GM19452 (cell line): ENCODE results near the gene LYZL4.

Source experiments
- ATAC-seq: cut with Tn5 transposase; IDR thresholded peaks from one replicate; pipeline ENCODE4 v1.9.1; 2021; ENCODE audit not compliant: unreplicated experiment

LYZL4 gene

DNA sequence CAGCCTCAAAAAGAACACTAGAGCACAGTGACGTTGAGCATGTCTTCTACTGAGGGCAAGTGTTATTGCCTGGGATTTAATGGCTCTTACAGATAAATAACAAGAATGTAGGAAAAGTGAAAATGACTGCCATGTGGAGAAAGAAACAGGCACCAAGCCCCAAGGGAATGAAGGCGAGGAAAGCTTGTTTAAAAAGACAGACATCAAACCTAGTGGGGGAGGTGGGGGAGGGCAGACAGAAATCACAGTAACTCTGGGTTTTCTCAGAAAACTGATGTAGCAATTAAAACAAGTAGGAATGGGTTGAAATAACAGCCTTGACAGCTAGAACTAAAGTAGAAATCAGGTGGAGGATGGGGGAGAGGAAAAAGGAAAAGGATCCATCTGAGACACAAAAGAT lies 18.4 kb upstream of the LYZL4 start:
- ATAC-seq = no peak

DNA sequence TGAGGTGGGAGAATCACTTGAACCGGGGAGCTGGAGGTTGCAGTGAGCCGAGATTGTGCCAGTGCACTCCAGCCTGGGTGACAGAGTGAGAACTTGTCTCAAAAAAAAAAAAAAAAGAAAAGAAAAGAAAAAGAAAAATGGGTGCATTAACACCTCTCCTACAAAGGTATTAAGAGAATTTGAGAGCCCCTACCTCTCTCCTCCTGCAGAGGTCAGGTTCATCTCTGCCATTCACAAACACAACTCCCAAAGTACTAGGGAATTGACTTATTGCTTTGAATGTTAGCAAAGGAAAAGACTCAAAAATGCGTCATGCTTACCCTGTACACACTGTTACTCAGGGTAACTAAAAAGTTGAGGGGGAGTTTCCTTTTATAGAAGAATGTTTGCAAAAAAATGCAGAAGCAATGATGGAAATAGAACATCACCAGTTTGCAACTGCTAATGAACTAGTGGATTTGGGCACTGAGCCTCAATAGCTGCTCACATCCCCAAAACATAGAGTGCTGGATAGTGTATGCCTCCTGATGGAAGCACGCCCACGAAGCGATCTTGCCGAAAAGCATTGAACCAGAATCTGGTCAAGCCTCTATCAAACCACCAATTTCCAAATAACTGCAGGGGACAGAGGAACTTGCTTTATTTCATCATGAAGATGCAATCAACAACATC lies 15.5 kb upstream of the LYZL4 start:
- no peak for ATAC-seq

DNA sequence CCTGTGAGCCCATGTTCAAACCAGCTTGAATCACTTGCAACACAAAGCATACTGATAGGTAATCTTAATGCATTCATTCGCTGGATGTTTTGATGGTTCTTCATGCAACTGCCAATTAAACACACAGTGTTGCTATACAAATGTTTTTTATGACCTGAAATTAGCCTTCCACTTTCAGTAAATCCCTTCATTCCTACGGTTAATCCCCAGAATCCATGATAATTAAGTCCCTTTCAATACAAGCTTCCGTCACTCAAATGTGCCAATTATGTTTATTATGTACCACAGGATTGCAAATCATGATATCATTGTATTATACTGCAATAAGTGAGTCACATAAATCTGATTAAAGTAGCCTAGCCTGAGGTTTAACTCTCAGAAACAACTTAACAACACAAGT lies 14.5 kb upstream of the LYZL4 start:
- no peak for ATAC-seq

DNA sequence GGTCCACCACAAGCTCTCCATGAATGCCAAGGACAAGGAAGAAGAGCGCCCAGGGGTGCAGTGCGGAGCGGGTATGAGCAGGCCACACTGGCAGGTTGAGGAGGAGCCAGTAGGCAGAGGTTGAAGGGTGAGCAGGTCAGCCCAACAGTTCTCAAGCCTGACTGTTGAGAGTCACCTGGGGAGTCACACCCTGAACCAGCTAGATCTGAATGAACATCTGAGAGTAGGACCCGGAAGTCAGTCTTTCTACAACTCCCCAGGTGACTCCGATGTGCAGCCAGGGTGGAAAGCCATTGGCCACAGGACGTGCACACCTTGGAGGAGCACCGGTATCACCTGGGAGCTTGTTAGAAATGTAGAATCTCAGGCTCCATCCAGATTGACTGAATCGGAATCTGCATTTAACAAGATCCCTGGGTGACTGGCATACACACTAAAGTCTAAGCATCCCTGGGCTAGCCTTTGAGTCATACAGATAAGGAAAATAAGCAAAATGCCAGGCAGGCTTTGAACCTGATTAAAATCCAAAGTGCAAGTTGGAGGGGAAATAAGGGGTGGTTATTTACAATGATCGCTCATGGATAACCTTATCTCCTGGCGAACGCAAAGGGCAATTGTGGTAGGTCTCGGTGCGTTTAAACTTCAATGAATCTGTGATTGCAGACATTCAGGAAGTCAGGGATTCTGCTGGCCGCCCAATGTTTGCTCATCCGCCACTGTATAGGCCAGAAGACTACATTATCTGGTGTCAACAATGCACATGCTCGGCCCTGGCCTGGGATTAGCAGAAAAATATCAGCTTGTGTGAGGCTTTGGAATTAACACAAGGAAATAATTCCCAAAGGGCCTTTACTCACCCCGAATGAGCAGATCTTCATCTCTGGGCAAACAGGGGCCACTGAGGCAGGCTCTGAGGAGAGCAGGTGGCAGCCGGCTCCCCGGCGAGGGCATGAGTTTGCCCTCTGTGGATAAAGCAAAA lies 11.7 kb upstream of the LYZL4 start:
- no peak for ATAC-seq

DNA sequence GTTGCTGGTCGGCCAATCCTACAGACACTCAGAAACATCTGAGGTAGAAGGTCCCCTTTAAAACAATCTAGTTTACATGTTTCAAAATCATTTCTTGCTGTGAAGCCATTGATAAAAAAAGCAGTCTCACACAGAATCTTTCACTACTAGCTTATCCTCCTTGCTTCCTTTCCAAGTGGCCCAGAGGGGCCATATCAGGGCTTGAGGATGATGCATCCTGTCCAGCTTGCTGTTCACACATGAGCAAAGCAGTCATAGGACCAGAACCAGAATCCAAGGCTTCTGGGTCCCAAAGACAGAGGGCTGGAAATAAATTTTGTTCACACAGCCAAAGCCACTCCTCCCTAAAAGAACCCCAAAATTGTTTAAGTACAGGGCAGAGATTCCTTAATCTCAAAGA lies 9.2 kb upstream of the LYZL4 start:
- no peak for ATAC-seq

DNA sequence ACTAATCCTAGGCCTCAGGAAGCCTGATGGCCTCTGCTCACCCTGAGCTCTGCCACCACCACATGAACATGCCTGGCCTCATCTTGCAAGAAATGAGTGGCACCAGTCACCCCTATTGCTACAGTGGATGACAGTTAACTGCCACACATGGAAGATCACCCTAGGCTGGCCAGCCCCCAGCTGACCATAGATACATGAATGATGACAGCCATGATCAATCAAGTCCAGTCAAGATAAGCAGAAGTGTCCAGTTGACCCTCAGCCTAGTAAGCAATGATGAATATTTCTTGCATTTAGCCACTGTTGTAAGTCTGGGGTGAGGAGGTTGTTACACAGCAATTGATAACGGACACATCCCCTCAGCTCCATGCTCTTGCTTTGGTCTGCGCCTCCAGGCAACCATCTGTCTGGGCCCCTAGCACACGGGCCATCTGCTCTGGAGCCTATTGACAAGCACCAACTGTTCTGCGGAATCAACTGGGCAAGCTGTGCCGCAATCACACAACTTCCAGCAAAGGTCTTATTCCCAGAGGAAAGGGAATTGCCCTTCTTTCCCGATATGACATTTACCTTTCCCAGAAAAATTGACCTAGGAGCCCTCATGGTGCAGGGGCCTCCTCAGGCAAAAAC lies 2.2 kb upstream of the LYZL4 start:
- no peak for ATAC-seq

DNA sequence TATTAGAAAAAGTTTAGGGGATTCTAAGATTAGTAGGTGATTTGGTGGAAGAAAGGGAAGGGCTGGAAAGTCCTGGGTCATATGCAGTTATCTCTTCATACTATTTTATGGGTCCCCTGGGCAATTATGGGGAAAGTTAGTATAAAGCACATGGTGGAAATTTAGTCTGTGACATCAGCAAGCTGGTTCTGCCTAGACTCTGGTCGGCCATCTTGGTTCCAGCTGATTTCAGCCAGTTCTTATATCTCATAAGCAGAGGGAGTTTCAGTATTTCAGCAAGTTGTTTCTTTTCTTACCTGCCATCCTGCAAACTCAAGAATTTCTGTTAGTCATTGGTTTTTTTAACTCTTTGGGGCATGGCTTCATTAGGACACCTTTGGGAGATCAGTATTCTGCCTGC lies 1.0 kb upstream of the LYZL4 start:
- no peak for ATAC-seq

DNA sequence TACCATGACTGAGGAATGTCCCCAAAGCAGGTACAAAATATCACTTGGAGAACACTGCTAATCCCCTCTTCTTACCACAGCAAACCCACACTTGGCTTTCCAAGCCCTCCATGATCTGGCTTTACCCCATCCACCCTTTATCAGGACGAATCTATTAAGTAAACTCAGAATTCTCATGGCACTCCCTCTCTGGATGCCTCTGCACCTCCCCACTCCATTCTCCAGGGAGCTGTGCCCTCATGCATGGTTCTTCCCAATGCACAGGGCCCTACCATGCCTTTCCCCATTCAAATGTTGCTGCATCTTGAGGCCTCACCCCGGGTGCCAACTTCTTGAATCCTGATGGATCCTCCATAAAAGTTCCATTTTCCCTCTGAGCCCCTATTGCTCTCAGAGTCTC lies 2.3 kb downstream of the LYZL4 start:
- ATAC-seq = no peak

DNA sequence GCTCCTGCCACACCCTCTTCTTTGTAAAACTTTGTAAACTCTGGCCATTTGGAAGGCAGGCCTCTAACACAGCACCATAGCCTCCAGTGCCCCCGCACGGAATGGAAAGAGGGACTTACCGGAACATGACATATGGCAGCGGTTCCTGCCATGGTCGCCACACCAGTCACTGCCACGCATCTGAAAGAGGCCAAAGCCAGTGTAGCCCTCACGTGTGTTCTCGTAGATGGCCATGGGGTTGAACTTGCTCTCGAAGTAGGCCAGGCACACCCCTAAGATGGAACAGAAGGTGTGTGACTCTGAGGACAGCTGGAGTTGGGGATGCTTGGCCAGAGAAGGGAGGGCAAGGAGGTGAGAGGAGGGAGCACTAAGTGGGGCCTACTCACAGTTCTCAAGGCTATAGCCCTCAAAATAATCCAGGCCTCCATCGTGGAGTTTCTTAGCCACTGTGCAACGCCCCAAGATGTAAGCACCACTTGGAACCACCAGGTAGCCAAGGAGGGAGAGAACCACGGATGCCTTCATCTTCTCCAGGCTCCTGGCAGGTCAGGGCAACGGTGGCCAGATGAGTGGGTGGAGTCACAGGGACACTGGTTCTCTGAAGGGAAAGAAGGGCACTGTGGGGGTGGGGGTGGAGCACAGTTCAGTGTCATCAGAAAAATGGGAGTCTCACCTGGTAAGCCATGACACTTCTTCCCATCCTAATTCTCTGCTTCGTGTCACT lies 3.5 kb downstream of the LYZL4 start:
- no peak for ATAC-seq

DNA sequence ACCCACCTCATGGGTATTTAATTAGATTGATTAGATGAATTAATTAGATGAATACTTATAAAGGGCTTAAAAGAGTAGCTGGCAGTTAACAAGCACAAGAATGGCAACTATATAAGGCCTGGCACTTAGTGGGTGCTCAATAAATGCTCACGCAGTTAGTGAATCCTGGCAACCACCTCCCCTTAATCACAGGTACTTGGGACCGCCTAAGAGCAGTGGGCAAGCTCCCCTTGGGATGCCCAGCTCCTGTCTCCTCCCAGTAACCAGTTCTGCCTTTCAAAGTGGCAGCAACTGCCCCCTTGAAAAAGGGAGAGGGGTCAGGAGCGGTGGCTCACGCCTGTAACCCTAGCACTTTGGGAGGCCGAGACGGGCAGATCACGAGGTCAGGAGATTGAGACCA lies 4.6 kb downstream of the LYZL4 start:
- ATAC-seq = no peak

DNA sequence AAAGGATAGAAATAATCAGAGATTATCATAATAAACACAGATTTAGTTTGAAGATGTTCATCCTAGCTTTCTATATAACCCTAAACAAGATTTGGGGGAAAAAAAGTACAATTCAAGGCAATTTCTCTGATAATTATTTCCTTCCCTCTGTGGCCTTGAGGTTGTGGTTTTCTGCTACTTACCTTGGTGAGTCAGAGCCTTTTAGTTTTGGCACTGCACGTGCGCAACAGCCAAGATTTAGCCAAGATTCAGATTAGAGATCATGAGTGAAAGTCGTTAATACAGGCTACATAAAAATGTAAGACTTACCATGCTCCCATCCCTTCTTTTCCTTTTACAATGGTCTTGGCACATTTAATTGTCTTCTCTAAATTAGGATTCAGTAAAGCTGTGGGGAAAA lies 6.7 kb downstream of the LYZL4 start:
- ATAC-seq = no peak

DNA sequence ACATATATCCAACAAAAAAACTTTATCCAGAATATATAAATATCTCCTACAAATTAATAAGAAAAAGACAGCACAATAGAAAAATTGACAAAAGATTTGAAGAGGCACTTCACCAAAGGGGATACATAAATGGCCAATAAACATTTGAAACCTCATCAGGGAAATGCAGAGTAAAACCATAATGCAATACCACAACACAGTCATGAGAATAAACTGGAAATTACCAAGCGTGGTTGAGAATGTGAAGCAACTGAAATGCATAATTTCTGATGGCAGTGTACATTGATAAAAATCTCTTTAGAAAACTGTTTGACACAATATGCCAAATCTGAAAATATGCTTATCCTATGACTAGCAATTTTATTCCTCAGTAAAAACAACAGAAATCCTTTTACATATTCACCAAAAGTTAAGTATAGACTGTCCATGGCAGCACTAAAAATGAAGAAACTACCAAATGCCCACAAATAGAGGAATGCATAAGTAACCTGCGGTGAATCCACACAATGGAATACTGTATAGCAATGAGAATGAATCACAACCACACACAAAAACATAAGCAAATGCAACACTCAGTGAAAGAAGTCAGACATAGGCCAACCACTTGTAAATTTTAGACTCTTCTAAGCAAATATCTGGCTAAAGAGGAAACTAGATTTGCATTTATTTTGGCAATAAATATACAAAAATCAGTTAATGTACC lies 7.9 kb downstream of the LYZL4 start:
- ATAC-seq = no peak

DNA sequence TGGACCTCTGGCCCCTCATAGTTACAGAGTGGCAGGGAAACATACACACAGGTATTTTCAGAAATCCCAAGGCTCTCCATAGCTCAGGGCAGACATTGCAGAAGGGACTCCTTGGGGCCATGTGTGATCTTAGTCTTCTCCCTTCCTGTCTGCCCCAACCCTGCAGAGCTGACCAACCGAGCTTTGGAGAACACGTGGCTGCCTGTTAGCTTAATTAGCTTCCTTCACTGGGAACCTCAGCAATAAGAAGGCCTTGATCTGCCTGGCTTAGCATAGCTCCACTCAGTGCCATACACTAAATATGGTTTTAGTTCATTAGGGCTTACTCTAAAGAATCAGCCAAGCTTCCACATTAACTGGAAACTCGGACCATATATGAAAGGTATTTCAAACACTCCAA lies 12.3 kb downstream of the LYZL4 start:
- no peak for ATAC-seq

DNA sequence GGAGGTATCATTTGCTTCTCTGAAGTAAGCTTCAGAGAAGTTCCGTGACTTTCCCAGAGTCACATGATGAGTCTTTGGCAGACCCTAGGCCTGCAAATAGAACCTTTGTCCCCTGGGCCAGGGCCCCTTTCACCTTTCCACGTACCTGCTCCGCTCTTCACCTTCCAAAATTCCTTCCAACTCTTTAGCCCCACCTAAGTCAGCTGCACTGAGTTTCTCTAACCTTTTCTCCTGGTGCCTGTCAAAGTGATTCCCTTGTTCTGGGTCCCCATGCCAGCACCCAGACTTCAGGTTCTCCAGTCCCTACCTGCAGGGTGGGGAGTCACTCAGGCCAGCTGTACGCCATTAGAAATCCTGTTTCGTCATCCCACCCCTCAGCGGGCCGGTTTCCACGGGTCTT lies 12.8 kb downstream of the LYZL4 start:
- ATAC-seq = no peak

DNA sequence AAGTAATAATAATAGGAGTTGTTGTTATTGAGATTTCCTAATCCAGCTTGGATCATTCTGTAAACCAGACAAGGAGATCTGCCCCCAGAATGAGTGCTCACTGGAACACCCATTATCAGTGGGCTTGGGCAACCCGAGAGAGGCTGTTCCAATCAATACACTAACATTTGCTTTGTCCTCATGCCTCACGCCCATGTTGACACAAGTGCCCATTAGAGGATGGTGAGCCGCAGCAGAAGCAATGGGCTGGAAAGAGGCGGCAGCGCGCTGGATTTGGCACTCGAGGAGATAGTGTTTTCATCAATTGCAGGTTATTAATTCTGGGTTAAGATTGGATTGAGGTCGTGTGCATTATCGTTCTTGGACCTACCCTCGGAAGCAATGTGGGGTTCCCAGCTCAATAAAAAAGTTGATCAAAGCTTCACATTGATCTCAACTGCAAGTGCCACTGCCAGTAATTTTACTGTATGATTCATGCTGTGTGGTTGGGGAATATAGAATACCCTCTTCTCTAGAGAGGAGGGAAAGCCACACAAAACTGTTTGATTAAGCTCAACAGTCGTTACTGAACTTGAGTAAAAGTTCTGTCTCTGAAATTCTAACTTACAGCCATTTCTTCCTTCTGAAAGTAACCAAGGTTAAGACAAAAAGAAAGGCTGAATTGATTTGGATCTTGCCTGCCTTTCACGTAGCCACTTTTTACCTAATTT lies 15.7 kb downstream of the LYZL4 start:
- ATAC-seq = no peak

DNA sequence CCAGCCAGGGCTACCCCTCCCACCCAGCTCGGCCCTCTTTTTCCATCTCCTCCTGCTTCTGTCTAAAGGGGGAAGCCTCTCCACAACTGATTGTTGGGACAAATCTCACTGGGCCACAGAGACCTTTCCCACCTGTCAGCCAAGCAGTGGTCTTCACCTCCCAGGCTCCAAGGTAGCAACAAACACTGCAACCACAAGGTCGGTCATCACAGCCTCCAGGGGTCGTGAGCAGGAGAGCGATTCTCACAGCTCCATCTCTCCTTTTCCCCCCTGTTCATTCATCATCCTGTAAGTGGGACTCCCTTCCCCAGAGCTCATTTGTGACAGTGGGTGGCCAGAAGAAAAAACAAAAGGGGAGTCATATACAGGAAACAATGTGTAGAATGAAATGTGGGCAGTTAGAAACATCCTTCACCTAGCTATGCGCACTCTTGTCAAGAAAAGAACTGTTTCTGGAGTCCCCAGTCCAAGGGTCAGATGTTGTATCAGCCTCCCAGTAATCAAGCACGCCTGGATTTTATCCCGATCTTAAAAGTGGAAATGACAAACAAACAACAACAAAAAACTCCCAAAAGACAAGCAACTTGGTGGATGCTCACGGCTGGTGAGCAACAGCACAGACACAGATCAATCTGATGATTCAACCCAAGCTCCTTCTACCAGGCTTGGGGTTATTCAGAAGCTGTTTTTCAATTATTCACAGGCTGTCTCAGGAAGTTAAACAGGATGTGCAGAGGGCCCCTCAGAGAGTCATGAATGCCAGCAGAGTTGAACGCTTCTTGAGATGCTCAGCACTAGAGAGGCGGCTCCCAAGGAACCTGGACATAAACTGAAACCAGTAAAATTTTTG lies 22.4 kb downstream of the LYZL4 start:
- no peak for ATAC-seq

DNA sequence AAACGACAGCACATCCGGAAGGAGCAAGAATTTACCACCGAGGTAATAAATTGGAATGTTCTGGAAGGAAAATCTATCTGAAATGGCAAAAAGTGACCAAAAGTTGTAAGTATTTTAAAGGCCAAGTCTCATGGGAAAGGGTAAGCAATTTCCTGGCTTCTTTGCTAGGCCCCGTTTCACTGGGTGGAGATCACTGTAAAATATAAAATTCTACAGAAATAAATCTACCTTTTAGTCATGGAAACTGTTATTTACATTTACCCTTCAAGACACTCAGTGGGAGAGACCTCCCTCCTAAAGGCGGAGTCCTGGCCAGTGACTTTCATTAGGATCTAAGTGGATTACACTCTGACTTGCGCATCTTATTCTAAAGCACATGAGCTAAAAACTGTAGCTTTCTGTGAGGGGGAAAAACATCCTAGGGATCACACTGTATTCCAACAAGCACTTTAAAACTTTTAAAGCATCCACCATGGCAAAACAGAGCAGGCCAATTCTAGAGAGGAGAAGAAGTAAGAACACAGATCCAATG lies 28.8 kb downstream of the LYZL4 start:
- ATAC-seq = no peak

DNA sequence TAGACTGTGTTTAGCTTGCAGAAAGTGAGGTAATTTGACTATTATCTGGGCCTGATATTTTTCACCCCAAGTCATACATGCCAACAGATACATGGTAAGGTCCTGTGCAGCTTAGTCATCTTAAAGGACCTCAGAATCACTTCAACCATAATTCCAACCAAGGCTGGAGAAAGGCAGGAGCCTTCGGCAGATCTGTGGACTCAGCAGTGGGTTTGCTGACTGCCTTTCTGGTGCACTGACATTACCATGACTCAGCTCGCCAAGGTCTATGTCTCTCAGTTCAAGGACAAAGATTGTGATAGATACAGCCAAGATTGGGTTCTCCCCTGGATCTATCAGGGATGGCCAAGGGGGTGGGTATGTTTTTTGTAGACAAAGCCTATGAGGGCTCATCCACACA lies 32.7 kb downstream of the LYZL4 start:
- ATAC-seq = no peak

DNA sequence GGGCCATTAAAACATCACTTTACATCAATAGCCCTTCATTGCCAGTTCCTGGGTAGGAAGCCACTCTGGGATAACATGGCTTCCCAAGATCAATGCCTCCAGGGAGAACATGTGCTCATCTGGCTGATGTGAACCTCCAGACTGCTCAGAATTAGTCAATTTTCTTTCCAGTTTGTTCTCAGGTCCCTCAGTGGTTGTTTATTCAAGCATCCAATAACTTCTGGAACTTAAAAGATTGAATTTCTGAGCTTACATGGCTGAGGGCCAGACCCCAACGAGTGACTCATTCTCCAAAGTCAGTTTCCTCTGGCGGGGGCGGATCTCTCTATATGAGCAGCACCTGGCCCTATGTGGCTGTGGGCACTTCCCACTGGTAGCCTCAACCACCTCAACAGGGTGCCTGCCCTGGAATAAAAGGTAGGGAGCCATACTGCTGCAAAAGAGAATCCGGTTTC lies 34.0 kb downstream of the LYZL4 start:
- no peak for ATAC-seq
